ENCODE data around the gene SLC26A11.

DNA sequence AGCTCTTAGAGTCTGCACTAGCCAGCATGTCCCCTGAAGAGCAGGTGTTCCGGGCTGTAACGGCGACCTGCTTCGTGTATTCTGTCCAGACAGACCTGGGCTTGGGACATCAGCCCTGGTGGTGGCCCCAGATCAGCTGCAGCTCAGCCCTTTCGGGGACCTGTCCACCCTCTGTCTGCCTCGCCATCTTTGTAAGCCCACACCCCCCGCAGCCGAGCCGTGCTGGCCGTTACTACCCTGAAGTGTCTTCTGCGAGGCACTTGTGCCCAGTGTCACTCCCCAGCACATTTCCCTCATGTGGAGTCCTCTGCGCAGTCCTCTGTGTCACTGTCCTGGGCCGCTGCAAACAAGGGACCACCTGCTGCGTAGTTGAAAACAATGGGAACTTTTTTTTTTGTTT, 40.0 kb upstream of the SLC26A11 start:
- TF ChIP-seq, protein P1, sequence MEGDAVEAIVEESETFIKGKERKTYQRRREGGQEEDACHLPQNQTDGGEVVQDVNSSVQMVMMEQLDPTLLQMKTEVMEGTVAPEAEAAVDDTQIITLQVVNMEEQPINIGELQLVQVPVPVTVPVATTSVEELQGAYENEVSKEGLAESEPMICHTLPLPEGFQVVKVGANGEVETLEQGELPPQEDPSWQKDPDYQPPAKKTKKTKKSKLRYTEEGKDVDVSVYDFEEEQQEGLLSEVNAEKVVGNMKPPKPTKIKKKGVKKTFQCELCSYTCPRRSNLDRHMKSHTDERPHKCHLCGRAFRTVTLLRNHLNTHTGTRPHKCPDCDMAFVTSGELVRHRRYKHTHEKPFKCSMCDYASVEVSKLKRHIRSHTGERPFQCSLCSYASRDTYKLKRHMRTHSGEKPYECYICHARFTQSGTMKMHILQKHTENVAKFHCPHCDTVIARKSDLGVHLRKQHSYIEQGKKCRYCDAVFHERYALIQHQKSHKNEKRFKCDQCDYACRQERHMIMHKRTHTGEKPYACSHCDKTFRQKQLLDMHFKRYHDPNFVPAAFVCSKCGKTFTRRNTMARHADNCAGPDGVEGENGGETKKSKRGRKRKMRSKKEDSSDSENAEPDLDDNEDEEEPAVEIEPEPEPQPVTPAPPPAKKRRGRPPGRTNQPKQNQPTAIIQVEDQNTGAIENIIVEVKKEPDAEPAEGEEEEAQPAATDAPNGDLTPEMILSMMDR (IDR thresholded peaks at IDR 0.05; ENCODE audit: low read depth, low read length, poor library complexity, severe bottlenecking): no peak
- TF ChIP-seq EZH2phosphoT487 (IDR thresholded peaks at IDR 0.05; ENCODE audit: borderline replicate concordance, low read length): no peak

Measured in DOHH2 (cell line).